Measurements from ENCODE around the gene RIMBP2. TPM values are rescaled to one million over a fixed set of nuclear protein-coding genes. Genes with fewer than 3 reads are reported as not detected.

Gene RIMBP2
- total RNA-seq, 6 experiments from 2014 or later, result not detected

DNA sequence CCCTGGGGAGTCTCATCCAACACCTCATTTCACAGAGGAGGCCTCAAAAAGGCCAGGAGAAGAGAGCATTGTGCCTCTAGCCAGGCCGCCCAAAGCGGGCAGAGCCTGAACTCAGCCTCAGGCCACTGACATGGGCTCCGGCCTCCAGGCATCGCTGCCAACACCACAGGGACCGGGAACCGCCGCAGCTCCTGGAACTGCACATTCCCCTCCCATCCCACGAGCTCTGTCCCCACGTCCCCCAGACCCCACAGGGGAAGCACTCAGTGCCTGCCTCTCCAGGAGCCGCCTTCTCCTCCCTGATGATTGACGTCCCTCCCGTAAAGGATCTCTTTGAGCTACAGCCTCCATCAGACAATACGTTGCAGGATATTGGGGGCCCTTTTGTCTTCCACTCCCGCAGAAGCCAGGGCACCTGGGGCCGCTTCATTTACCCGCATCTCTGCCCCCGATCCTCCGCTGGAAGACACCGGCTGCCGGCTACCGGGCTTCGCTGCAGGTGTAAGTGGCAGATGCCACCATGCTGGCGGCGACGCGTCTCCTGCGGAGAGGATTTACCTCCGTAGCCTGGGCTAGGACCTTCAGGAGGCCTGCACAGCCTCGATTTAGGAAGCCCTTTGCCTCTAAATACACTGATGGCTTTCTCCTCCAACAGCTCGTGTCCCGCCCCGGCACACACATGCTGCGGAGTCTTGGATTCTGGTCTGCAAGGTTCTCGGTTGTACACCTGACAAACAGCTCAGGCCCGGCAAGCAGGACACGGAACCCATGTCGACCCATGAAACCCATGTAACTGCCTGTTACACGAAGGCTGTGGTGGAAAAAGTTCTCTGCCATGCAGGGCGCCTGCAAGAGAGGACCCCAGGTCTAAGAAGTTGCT lies 104.8 kb downstream of the RIMBP2 start:
- no peaks in the 10 kb centered on the region for H3K4me1 Mint-ChIP-seq (ENCODE audit: low read depth)
- no peak overlapping the region for H3K4me3 Mint-ChIP-seq
- no peak overlapping the region for H3K27ac Mint-ChIP-seq
- no peaks in the 10 kb centered on the region for H3K36me3 Mint-ChIP-seq (ENCODE audit: low read depth)
- H3K9me3 Mint-ChIP-seq, result peaks cover 39% of the 10 kb centered on the region
- TF ChIP-seq, protein P1, sequence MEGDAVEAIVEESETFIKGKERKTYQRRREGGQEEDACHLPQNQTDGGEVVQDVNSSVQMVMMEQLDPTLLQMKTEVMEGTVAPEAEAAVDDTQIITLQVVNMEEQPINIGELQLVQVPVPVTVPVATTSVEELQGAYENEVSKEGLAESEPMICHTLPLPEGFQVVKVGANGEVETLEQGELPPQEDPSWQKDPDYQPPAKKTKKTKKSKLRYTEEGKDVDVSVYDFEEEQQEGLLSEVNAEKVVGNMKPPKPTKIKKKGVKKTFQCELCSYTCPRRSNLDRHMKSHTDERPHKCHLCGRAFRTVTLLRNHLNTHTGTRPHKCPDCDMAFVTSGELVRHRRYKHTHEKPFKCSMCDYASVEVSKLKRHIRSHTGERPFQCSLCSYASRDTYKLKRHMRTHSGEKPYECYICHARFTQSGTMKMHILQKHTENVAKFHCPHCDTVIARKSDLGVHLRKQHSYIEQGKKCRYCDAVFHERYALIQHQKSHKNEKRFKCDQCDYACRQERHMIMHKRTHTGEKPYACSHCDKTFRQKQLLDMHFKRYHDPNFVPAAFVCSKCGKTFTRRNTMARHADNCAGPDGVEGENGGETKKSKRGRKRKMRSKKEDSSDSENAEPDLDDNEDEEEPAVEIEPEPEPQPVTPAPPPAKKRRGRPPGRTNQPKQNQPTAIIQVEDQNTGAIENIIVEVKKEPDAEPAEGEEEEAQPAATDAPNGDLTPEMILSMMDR (IDR thresholded peaks at IDR 0.05), result no peak
- no peak for DNase-seq
- H3K27me3 Mint-ChIP-seq (ENCODE audit: insufficient read depth), result peaks cover 2% of the 10 kb centered on the region

DNA sequence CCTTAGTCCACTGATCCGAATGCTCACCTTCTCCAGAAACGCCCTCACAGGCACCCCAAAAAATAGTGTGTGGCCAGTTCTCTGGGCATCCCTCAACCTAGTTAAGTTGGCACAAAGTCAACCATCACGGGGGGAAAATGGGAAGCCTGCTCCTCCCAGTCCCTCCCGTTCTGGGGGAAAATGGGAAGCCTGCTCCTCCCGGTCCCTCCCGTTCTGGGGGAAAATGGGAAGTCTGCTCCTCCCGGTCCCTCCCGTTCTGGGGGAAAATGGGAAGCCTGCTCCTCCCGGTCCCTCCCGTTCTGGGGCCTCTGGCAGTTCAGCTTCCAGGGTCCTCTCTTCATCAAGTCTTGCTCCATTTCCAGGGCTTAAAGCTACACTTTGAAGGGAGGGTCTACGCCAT lies 106.1 kb downstream of the RIMBP2 start:
- no peaks in the 10 kb centered on the region for H3K36me3 Mint-ChIP-seq (ENCODE audit: low read depth)
- no peak overlapping the region for H3K4me3 Mint-ChIP-seq
- no peak for DNase-seq
- TF ChIP-seq, protein P1 (IDR thresholded peaks at IDR 0.05), result no peak
- no peaks in the 10 kb centered on the region for H3K4me1 Mint-ChIP-seq (ENCODE audit: low read depth)
- H3K9me3 Mint-ChIP-seq, result peaks cover 47% of the 10 kb centered on the region
- no peak overlapping the region for H3K27ac Mint-ChIP-seq
- H3K27me3 Mint-ChIP-seq (ENCODE audit: insufficient read depth), result peaks cover 2% of the 10 kb centered on the region

DNA sequence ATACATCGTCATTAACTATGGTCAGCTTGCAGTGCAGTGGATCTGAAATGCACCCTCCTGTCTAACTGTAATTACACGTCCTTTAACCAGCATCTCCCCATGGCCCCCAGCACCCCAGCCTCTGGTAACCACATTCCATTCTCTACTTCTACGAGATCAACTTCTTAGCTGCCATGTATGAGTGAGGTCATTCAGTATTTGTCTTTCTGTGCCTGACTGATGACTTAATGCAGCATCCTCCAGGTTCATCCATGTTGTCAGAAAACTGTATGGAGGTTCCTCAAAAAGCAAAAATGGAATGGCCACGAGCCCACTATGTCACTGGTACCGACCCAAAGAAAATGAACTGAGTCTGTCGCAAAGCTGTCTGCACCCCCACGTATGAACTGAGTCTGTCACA lies 107.3 kb downstream of the RIMBP2 start:
- Mint-ChIP-seq H3K36me3 (ENCODE audit: low read depth) (no peaks in the 10 kb centered on the region), H3K27ac (no peak overlapping the region), H3K9me3 (peaks cover 48% of the 10 kb centered on the region)

DNA sequence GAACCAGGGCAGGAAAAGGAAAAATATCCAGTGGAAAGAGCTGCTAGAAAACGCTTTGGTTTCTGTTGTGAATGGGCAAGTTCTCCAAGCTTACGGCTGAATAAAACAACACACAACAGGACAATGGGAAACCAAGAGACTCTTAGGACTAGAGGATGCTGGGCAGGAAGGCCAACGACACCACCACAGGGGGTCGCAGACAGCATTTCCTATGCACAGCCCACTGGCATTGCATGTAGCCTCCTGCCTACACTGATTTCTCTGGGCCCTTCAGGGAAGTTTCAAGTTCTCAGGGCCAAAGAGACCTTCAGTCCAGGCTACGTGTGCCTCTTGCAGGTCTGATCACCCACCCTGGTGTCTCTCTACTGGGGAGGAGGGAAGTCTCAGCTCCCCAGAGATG lies 108.0 kb downstream of the RIMBP2 start:
- no peaks in the 10 kb centered on the region; the same call in 1 of the 2 replicates for H3K27me3 Mint-ChIP-seq (ENCODE audit: insufficient read depth)
- H3K4me1 Mint-ChIP-seq (ENCODE audit: low read depth), result no peaks in the 10 kb centered on the region
- H3K4me3 Mint-ChIP-seq, result no peak overlapping the region
- H3K36me3 Mint-ChIP-seq (ENCODE audit: low read depth), result no peaks in the 10 kb centered on the region
- no peak overlapping the region for H3K27ac Mint-ChIP-seq
- peaks cover 51% of the 10 kb centered on the region for H3K9me3 Mint-ChIP-seq
- TF ChIP-seq, protein P1 (IDR thresholded peaks at IDR 0.05), result no peak
- DNase-seq, result no peak

More for the DNA sequence above, 107.3 kb downstream of the RIMBP2 start:
- Mint-ChIP-seq H3K4me1 (ENCODE audit: low read depth) (no peaks in the 10 kb centered on the region), H3K4me3 (no peak overlapping the region), H3K27me3 (ENCODE audit: insufficient read depth) (peaks cover 2% of the 10 kb centered on the region)
- TF ChIP-seq, protein P1 (IDR thresholded peaks at IDR 0.05), result no peak
- DNase-seq, result no peak

DNA sequence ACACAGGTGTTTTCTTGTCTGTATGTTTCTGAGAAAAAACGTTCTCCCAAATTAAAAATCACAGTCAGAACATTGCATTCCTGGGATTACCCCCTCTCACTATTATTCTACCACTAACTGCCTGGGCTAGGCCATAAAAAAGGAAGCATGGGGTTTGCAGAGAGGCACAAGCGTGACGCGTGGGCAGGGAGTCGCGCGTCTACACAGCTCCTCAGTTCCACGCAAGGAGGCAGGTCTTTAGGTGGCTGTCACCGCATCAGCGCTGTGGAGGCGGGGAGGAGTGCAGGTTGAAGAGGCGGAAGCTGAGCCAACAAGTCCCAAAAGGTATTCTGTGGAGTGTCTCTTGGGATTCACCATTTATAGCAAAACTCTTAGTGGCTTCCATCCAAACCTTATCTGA lies 109.9 kb downstream of the RIMBP2 start:
- H3K4me1 Mint-ChIP-seq (ENCODE audit: low read depth), result no peaks in the 10 kb centered on the region
- no peak overlapping the region for H3K27ac Mint-ChIP-seq
- H3K27me3 Mint-ChIP-seq (ENCODE audit: insufficient read depth), result no peaks in the 10 kb centered on the region; the same call in 1 of the 2 replicates
- no peak for DNase-seq
- H3K36me3 Mint-ChIP-seq (ENCODE audit: low read depth), result no peaks in the 10 kb centered on the region
- peaks cover 57% of the 10 kb centered on the region for H3K9me3 Mint-ChIP-seq
- TF ChIP-seq, protein P1 (IDR thresholded peaks at IDR 0.05), result no peak
- H3K4me3 Mint-ChIP-seq, result no peak overlapping the region

Measured in HFFc6 (cell line).